ENCODE data around the gene GJA10. TPM values are rescaled to one million over a fixed set of nuclear protein-coding genes. Genes with fewer than 3 reads are reported as not detected.
"Not testable (repeated sequence)": the region's sequence is repeated elsewhere in the genome, so short reads cannot be mapped to it uniquely, and the experiment has no call there.

The GJA10 gene
- total and polyA plus RNA-seq, 4 donors = not detected

- no peaks in the 10 kb centered on the region for H3K9me3 ChIP-seq (ENCODE audit: control insufficient read depth, low read length)
- H3K4me1 ChIP-seq (ENCODE audit: control insufficient read depth in 1 of 2, insufficient read depth in 2 of 2, low read length in 2 of 2) = no peaks in the 10 kb centered on the region
- peaks cover 4 to 5% of the 10 kb centered on the region in 2 donors for H3K36me3 ChIP-seq (ENCODE audit: control insufficient read depth in 1 of 2, insufficient read depth in 2 of 2, low read length in 1 of 2)
- no peak overlapping the region for H3K4me3 ChIP-seq (ENCODE audit: low read length in 2 of 2)
- 93 to 94% methylated on average over 3 of the region's 3 CpGs for WGBS, 2 donors
- H3K27ac ChIP-seq (ENCODE audit: low read depth in 1 of 2, low read length in 2 of 2) = no peak overlapping the region
- intact Hi-C loops (cut with DNase I) = no loop called here
- DNase-seq (no peak), ATAC-seq (ENCODE audit: low FRiP score) (no peak)
- no peaks in the 10 kb centered on the region for H3K27me3 ChIP-seq (ENCODE audit: control insufficient read depth in 1 of 2, insufficient read depth in 2 of 2, low read length in 1 of 2)
Observed at GRCh38 chr6:89874438-89874837, 19.8 kb upstream of the GJA10 start.

- DNase-seq (no peak), ATAC-seq (ENCODE audit: low FRiP score) (peak; percentile 19)
- Histone ChIP-seq H3K4me3 (ENCODE audit: low read length in 2 of 2) (no peak overlapping the region), H3K27ac (ENCODE audit: low read depth in 1 of 2, low read length in 2 of 2) (no peak overlapping the region), H3K36me3 (ENCODE audit: control insufficient read depth in 1 of 2, insufficient read depth in 2 of 2, low read length in 1 of 2) (no peaks in the 10 kb centered on the region), H3K4me1 (ENCODE audit: control insufficient read depth in 1 of 2, insufficient read depth in 2 of 2, low read length in 2 of 2) (no peaks in the 10 kb centered on the region), H3K9me3 (ENCODE audit: control insufficient read depth, low read length) (no peaks in the 10 kb centered on the region), H3K27me3 (ENCODE audit: control insufficient read depth in 1 of 2, insufficient read depth in 2 of 2, low read length in 1 of 2) (no peaks in the 10 kb centered on the region)
- 88 to 89% methylated on average over 42 to 44 of the region's 44 CpGs for WGBS, 2 donors
- intact Hi-C loops (cut with DNase I) = no loop called here
Observed at GRCh38 chr6:89886378-89887120, 7.7 kb upstream of the GJA10 start.

- Histone ChIP-seq H3K36me3 (ENCODE audit: control insufficient read depth in 1 of 2, insufficient read depth in 2 of 2, low read length in 1 of 2) (no peaks in the 10 kb centered on the region), H3K9me3 (ENCODE audit: control insufficient read depth, low read length) (no peaks in the 10 kb centered on the region), H3K4me3 (ENCODE audit: low read length in 2 of 2) (no peak overlapping the region), H3K27me3 (ENCODE audit: control insufficient read depth in 1 of 2, insufficient read depth in 2 of 2, low read length in 1 of 2) (no peaks in the 10 kb centered on the region), H3K4me1 (ENCODE audit: control insufficient read depth in 1 of 2, insufficient read depth in 2 of 2, low read length in 2 of 2) (no peaks in the 10 kb centered on the region), H3K27ac (ENCODE audit: low read depth in 1 of 2, low read length in 2 of 2) (no peak overlapping the region)
- intact Hi-C loops (cut with DNase I) = no loop called here
- DNase-seq (no peak), ATAC-seq (ENCODE audit: low FRiP score) (peak; percentile 48)
- WGBS, 2 donors = 11 to 18% methylated on average over 41 to 43 of the region's 43 CpGs
Observed at GRCh38 chr6:89887452-89888137, 6.7 kb upstream of the GJA10 start.

GRCh38 chr6:89888138-89888514, 6.1 kb upstream of the GJA10 start:
- H3K4me1 ChIP-seq (ENCODE audit: control insufficient read depth in 1 of 2, insufficient read depth in 2 of 2, low read length in 2 of 2) = no peaks in the 10 kb centered on the region
- intact Hi-C loops (cut with DNase I) = no loop called here
- H3K36me3 ChIP-seq (ENCODE audit: control insufficient read depth in 1 of 2, insufficient read depth in 2 of 2, low read length in 1 of 2) = no peaks in the 10 kb centered on the region
- no peaks in the 10 kb centered on the region for H3K27me3 ChIP-seq (ENCODE audit: control insufficient read depth in 1 of 2, insufficient read depth in 2 of 2, low read length in 1 of 2)
- no peak overlapping the region for H3K27ac ChIP-seq (ENCODE audit: low read depth in 1 of 2, low read length in 2 of 2)
- DNase-seq = no peak
- no peak overlapping the region for H3K4me3 ChIP-seq (ENCODE audit: low read length in 2 of 2)
- H3K9me3 ChIP-seq (ENCODE audit: control insufficient read depth, low read length) = no peaks in the 10 kb centered on the region
- 82 to 89% methylated on average over 5 to 7 of the region's 7 CpGs for WGBS, 2 donors
- ATAC-seq (ENCODE audit: low FRiP score) = no peak

- H3K36me3 ChIP-seq (ENCODE audit: control insufficient read depth in 1 of 2, insufficient read depth in 2 of 2, low read length in 1 of 2) = no peaks in the 10 kb centered on the region
- WGBS, 2 donors = 85 to 86% methylated on average over 3 of the region's 3 CpGs
- H3K4me1 ChIP-seq (ENCODE audit: control insufficient read depth in 1 of 2, insufficient read depth in 2 of 2, low read length in 2 of 2) = no peaks in the 10 kb centered on the region
- ATAC-seq (ENCODE audit: low FRiP score) = no peak
- no peaks in the 10 kb centered on the region for H3K9me3 ChIP-seq (ENCODE audit: control insufficient read depth, low read length)
- intact Hi-C loops (cut with DNase I) = no loop called here
- H3K27ac ChIP-seq (ENCODE audit: low read depth in 1 of 2, low read length in 2 of 2) = no peak overlapping the region
- H3K4me3 ChIP-seq (ENCODE audit: low read length in 2 of 2) = no peak overlapping the region
- no peak for DNase-seq
- H3K27me3 ChIP-seq (ENCODE audit: control insufficient read depth in 1 of 2, insufficient read depth in 2 of 2, low read length in 1 of 2) = no peaks in the 10 kb centered on the region
Observed at GRCh38 chr6:89888871-89889270, 5.4 kb upstream of the GJA10 start.

- H3K4me1 ChIP-seq (ENCODE audit: control insufficient read depth in 1 of 2, insufficient read depth in 2 of 2, low read length in 2 of 2); H3K9me3 ChIP-seq (ENCODE audit: control insufficient read depth, low read length); DNase-seq; ATAC-seq (ENCODE audit: low FRiP score); intact Hi-C loops (cut with DNase I); H3K4me3 ChIP-seq (ENCODE audit: low read length in 2 of 2); H3K27ac ChIP-seq (ENCODE audit: low read depth in 1 of 2, low read length in 2 of 2); H3K36me3 ChIP-seq (ENCODE audit: control insufficient read depth in 1 of 2, insufficient read depth in 2 of 2, low read length in 1 of 2); H3K27me3 ChIP-seq (ENCODE audit: control insufficient read depth in 1 of 2, insufficient read depth in 2 of 2, low read length in 1 of 2): not testable (repeated sequence)
- WGBS, 2 donors = 17 to 22% methylated on average over 10 to 11 of the region's 11 CpGs
Observed at GRCh38 chr6:89890845-89891528, 3.3 kb upstream of the GJA10 start.

GRCh38 chr6:89892577-89892976, 1.7 kb upstream of the GJA10 start:
- H3K36me3 ChIP-seq (ENCODE audit: control insufficient read depth in 1 of 2, insufficient read depth in 2 of 2, low read length in 1 of 2); H3K27ac ChIP-seq (ENCODE audit: low read depth in 1 of 2, low read length in 2 of 2); H3K27me3 ChIP-seq (ENCODE audit: control insufficient read depth in 1 of 2, insufficient read depth in 2 of 2, low read length in 1 of 2); ATAC-seq (ENCODE audit: low FRiP score); H3K4me1 ChIP-seq (ENCODE audit: control insufficient read depth in 1 of 2, insufficient read depth in 2 of 2, low read length in 2 of 2); H3K4me3 ChIP-seq (ENCODE audit: low read length in 2 of 2); DNase-seq; intact Hi-C loops (cut with DNase I); H3K9me3 ChIP-seq (ENCODE audit: control insufficient read depth, low read length): not testable (repeated sequence)
- 69 to 78% methylated on average over 8 of the region's 8 CpGs for WGBS, 2 donors

- Histone ChIP-seq H3K27ac (ENCODE audit: low read depth in 1 of 2, low read length in 2 of 2) (no peak overlapping the region), H3K4me1 (ENCODE audit: control insufficient read depth in 1 of 2, insufficient read depth in 2 of 2, low read length in 2 of 2) (no peaks in the 10 kb centered on the region), H3K4me3 (ENCODE audit: low read length in 2 of 2) (no peak overlapping the region), H3K27me3 (ENCODE audit: control insufficient read depth in 1 of 2, insufficient read depth in 2 of 2, low read length in 1 of 2) (peaks cover 0 to 2% of the 10 kb centered on the region in 2 donors), H3K36me3 (ENCODE audit: control insufficient read depth in 1 of 2, insufficient read depth in 2 of 2, low read length in 1 of 2) (no peaks in the 10 kb centered on the region), H3K9me3 (ENCODE audit: control insufficient read depth, low read length) (peaks cover 2% of the 10 kb centered on the region)
- intact Hi-C loops (cut with DNase I) = no loop called here
- DNase-seq = no peak
- 39% methylated on average over 8 of the region's 8 CpGs for WGBS, 2 donors
- no peak for ATAC-seq (ENCODE audit: low FRiP score)
Observed at GRCh38 chr6:89895276-89895874, 1.1 kb downstream of the GJA10 start.

Measured in aorta (tissue), 5 donors.